ENCODE results near the gene HGS. TPM values are rescaled to one million over a fixed set of nuclear protein-coding genes. Genes with fewer than 3 reads are reported as not detected.

Gene HGS
- total RNA-seq, 1 donor from 2014 or later, result 36.6 TPM

DNA sequence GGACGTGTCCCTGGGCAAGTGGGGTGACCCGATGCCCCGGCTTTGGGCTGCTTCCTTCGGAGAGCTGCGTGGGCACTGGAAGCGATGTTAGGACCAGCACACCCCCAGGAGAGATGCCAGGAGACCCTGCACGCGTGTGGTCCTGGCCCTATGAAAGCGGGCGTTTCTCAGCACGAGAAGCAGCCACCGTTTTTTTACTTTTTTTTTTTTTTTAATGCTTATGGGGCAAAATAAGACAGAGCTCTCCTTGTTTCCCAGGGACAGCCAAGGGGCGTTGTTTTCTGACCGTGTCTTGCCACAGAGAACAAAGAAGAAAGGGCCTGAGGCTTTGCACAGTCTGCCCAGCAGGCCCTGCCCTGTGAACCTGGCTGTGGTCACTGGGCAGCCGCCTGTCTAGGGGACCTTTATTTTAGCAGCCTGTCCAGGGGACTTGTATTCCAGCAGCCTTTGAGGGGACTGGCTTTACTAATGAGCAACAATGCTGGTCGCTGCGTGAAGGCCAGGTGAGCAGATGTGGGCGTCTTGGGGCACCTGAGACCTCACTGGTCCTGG is 29.3 kb downstream of the HGS start:
- intact Hi-C loops (cut with DNase I), result no loop called here
- no peak for ATAC-seq
- DNase-seq (ENCODE audit: missing footprints), result no peak

DNA sequence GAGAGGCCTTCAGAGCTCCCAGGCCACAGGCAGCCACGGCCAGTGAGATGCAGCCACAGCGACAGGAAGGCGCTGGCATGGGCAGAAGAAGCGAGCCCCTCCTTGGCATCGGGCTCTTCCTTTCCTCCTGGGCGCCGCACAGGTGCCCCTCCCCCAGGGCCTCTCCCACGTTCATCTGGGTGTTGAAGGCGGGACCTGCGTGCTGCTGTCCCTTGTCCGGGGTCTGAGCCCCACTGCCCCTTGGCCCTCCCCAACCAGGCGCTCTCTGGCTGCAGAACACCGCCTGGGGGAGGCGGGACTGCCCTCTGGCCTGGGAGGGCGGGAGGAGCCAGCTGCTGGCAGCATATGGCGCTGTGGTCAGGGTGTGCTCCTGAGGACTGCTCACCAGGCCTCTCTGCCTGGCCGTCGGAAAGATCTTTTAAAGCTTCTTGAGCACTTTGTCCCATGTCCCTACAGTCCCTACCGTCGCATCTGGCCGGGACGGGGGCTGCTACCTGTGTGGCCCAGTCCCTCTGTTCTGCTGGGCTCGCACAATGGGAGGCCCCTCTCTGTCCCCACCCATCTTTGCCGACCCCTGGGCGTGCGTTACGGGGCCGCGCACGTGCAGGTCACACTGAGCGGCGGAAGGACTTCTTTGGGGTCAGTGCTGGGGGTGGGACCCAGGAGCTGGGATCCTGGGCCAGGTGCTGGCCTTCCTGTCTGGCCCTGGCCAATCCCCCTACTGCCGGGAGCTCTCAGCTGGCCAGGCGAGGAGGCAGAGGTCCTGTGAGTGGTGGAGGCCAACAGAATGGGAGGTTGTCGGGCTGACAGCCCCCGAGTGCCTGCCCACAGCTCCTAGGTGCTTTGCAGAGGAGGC is 30.0 kb downstream of the HGS start:
- DNase-seq (ENCODE audit: missing footprints), result no peak
- intact Hi-C loops (cut with DNase I), result no loop called here

DNA sequence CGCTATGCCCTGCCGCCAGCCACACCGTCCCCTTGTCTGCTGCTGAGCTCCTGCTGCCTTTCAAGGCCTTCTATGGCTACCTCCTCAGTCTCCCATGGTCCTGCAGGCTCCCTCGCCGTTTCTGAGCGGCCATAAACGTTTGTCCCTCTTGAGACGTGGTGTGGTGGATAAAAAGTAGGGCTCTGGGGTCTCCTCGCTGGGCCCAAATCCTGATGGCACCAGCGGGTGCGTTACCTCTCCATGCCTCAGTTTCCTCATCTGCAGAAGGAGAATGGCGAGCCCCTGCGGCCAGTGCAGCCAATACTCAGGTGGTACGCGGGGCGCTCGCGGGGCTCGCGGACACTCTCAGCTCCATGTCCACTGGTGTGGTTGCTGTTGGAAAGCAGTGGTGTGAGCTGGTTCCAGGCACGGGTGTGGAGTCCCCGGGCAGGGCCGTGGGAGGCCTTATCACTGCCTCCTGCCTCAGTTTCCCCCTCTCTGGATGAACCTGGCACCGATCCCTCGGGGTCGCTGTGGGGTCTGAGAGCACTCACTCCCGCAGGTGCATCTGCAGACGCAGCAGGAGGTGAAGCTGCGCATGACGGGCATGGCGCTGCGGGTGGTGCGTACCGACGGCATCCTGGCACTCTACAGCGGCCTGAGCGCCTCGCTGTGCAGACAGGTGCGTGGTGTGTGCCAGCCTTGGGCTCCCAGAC is 30.7 kb downstream of the HGS start:
- intact Hi-C loops (cut with DNase I), result no loop called here
- DNase-seq (ENCODE audit: missing footprints) (no peak), ATAC-seq (no peak)

More for the DNA sequence above, 30.0 kb downstream of the HGS start:
- no peak for ATAC-seq

DNA sequence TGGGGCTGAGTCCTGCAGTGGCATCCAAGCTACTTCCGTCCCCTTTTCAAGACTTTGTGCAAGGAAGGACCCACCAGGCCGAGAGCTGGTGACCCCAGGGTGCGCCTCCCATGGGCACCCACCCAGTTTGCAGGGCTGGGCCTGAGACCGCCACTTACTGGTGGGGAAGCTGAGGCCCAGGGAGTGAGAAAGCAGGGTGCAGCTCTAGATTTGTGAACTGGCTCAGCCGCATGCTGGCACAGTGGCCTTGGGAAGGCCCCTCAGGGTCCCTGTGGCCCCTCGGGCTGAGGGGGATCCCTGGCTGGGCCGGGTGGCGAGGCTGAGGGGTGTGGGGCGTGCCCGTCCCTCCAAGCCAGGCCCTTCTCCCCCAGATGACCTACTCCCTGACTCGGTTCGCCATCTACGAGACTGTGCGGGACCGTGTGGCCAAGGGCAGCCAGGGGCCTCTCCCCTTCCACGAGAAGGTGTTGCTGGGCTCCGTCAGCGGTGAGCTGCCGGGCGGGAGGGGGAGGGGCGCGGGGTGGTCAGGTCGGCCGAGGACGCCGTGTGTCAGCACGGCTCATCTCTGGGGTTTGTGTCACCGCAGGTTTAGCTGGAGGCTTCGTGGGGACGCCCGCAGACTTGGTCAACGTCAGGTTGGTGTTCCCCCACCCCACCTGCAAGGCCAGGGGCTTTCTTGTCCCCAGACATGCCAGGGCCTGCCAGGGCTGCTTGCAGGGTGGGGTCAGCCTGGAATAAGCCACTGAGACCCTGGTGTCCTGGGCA is 31.5 kb downstream of the HGS start:
- DNase-seq (ENCODE audit: missing footprints) (no peak), ATAC-seq (no peak)
- intact Hi-C loops (cut with DNase I), result no loop called here

DNA sequence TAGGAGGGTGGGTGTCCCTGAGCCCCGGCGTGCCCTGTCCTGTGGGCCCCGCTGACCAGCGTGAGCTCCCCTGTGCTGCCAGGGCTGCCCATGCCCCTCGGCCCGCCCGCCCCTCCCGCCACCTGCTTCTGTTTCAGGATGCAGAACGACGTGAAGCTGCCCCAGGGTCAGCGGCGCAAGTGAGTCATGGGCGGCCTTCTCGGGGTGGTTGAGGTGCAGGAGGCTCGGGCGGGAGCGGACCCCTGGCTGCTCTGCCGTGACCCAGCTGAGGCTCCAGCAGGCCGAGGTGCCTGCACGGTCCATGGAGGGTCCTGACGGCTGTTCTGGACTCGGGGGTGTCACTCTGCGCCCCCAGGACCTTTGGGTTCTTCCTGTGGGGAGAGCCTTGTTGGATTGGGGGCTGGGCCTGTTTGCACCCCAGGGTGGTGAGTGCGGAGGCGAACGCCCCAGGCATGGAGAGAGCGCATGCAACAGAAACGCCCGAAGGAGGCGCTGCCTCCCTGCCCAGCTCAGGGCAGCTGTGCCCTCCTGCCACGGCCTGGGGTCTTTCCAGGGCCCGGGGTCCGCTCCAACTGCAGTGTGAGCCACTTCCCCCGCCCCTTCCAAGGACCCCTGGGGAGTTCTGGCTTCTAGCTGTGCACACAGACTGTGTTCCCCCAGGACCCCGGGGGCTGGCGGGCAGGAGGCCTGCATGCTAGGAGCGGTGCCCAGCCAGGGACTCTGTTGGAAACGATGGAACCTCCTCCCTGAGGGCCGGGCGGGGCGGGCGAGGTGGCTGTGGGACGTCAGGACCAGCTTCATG is 32.3 kb downstream of the HGS start:
- no peak for ATAC-seq
- intact Hi-C loops (cut with DNase I), result no loop called here
- no peak for DNase-seq (ENCODE audit: missing footprints)

DNA sequence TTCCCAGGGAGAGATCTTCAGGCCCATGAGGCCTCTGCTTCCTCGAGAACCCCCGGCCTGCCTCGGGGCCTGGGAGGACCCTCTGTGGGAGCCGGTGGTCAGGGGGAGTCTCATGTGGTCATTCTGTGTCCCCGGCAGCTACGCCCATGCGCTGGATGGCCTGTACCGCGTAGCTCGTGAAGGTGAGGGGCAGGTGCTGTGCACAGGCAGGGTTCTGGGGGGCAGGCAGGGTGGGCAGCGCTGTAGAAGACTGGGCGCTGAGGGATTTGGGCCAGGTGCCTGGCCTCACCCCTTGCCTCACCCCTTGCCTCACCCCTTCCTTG is 32.8 kb downstream of the HGS start:
- DNase-seq (ENCODE audit: missing footprints) (no peak), ATAC-seq (no peak)
- intact Hi-C loops (cut with DNase I), result no loop called here

DNA sequence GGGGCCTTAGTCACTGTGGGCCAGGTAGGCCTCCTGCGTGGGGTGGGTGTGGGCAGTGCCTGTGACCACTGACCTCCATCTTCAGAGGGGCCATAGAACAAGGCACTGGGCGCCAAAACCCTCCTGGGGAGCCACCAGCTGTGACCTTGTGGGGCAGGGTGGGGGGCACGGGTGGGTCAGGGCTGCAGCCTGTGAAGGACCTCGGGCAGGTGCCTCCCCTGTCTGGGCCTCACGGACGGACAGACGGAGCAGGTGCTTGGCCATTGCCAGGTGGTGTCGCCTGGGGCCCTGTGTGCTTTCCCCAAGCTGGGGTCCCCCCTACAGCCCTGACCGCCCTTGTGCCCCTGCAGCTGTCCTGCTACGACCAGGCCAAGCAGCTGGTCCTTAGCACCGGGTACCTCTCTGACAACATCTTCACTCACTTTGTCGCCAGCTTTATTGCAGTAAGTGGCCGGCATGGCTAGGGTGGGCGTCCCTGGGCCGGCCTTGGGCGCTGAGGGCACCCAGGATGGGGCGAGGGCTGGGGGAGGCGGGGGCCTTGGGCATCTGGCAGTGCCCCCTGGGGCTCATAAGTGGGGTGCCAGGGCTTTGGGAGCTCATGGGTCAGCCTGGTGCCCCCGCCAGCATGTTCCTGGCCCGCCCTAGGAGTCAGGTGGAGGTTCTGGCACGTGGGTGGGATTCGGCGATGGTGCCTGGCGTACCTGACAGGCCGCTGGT is 33.4 kb downstream of the HGS start:
- ATAC-seq (no peak), DNase-seq (ENCODE audit: missing footprints) (no peak)
- intact Hi-C loops (cut with DNase I), result no loop called here

DNA sequence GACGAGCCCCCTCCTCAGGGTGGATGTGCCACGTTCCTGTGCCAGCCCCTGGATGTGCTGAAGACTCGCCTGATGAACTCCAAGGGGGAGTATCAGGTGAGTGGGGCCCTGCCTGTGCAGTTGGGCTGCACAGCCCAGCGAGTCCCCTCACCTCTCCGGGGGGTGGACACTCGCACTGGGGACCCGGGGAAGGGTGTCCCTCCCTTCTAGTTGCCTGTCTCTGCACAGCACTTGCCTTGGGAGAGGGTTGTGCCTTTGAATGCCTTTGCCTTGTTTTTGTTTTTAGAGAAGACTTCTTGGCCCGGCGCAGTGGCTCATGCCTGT is 33.9 kb downstream of the HGS start:
- intact Hi-C loops (cut with DNase I), result no loop called here
- DNase-seq (ENCODE audit: missing footprints) (no peak), ATAC-seq (no peak)

DNA sequence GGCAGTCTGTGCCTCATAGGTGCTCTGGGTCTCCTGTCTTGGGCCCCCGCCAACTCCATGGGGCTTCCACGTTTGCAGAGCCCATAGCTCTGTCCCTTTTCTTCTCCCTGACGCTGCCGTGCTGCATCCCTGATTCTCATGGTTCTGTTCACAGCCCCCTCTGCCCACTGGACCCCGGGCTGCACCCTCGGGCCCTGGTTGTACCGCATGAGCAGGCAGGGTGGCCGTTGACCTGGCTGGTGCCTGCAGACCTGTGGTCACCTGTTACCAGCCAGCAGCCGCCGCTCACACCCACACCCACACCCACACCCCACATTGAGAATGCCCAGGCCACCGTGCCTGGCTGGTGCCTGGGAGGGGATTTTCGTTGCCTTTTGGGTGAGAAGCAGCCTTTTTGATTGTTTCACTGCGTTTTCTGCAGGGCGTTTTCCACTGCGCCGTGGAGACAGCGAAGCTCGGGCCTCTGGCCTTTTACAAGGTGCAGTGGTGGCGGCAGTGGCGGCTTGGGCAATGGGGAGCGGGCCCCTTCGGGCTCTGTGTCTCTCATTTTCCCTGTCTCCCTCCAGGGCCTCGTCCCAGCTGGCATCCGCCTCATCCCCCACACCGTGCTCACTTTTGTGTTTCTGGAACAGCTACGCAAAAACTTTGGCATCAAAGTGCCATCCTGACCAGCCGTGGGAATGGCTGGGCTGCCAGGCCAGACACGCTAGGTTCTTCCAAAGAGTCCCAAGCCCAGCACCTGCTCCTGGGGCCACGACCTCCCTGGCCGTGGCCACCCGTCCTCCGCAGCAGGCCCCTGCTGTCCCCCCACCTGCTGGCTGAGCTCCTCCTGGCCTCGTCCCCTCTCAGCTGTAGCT is 35.8 kb downstream of the HGS start:
- no peak for ATAC-seq
- no peak for DNase-seq (ENCODE audit: missing footprints)
- intact Hi-C loops (cut with DNase I), result no loop called here

DNA sequence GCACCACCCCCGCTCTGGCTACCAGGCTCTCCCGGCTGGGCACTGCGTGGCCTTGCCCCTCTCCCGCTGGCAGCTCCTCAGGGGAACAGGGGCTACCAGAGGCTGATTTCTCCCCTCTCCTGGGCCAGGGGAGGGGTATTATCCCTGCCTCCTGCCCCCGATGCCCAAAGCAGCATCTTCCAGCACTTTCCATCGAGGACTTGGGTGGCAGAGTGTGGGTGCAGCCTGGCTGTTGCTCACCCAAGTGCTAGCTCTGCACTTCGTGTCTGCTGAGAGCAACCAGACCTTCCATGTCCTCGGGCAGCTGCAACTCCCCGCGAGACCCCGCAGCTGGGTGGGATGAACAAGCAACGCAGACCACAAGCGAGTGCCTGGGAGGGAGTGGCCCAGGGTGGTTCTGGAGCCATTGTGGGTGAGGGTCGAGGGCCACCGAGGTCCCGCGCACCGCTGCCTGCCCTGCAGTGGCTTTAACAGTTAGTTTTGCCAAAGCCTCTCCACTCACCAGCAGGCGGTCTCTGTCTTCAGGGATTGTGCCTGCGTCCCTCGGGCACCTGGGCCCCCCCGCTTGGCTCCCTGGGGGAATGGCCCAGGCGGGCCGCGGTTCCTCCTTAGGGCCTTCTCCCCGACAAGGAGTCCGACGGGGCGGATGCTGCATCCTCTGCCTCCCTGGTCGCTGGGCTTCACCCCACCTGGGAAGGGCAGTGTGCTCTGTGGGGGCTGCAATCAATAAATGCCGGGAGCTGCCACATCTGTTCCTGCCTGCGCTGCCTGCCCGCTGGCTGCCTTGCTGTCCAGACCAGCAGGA is 36.7 kb downstream of the HGS start:
- no peak for DNase-seq (ENCODE audit: missing footprints)
- intact Hi-C loops (cut with DNase I), result no loop called here
- ATAC-seq, result no peak

DNA sequence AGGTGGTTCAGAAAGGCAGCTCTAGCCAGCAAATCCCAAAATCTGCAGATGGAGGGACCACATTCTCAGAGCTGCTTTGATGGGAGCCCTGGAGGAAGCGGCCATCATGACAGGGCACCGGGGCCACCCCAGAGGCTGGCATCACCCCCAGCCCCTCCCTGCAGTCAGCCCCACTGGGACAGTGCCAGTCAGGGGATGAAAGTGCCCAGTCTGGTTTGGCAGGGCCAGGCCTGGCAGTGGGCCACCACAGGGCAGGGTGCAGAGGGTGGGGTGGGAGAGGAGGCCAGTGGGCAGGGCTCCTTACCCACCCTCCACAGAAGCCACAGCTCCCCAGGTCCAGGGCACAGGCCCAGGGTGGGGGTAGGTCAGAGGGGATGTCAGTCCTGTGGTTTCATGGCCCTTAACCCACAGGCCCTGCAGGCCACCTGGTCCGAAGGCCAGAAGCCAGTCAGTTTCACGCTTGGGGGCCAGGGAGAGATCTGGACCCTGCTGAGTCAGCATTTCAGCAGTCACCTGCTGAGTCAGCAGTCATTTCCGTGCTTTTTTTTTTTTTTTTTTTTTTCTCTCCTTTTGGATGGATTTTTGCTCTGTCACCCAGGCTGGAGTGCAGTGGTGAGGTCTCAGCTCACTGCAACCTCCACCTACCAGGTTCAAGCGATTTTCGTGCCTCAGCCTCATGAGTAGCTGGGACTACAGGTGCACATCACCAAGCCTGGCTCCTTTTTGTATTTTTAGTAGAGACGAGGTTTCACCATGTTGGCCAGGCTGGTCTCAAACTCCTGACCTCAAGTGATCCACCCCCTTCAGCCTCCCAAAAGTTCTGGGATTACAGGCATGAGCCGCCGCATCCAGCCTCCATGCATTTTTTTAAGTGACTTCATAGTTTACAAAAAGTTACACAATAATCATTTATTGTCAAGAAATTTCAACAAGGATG is 38.6 kb downstream of the HGS start:
- peak; percentile 55 for ATAC-seq
- intact Hi-C loops (cut with DNase I), result no loop called here
- no peak for DNase-seq (ENCODE audit: missing footprints)

DNA sequence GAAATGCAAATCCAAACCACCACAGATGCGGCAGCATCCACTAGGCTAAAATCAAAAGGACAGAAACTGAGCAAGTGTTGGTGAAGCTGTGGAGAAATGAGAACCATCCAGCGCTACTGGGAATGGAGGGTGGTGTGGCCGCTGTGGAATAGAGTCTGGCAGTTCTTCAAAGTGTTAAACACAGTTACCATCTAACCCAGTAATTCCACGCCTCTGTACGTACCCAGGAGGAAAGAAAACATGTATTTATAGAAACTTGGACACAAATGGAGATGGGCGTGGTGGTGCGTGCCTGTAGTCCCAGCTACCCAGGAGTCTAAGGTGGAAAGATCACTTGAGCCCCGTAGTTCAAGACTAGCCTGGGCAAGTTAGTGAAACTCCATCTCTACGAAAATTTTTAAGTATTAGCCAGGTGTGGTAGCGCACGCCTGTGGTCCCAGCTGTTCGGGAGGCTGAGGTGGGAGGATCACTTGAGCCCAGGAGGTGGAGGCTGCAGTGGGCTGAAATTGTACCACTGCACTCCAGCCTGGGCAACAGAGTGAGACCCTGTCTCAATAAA is 39.9 kb downstream of the HGS start:
- DNase-seq (ENCODE audit: missing footprints) (no peak), ATAC-seq (no peak)
- intact Hi-C loops (cut with DNase I), result no loop called here

DNA sequence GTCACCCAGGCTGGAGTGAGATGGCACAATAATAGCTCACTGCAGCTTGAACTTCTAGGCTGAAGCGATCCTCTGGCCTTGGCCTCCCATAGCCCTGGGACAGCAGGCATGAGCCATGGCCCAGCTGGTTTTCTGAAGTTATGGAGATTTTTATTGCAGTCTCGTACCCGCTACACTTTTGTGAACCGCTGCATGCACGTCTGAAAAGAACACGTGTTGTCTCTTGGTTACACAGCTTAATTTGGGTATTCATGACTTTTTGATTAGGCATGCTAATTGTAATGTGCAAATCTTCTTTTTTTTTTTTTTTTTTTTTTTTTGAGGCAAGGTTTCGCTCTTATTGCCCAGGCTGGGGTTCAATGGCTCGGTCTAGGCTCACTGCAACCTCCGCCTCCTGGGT is 41.6 kb downstream of the HGS start:
- intact Hi-C loops (cut with DNase I), result no loop called here
- no peak for DNase-seq (ENCODE audit: missing footprints)
- no peak for ATAC-seq

DNA sequence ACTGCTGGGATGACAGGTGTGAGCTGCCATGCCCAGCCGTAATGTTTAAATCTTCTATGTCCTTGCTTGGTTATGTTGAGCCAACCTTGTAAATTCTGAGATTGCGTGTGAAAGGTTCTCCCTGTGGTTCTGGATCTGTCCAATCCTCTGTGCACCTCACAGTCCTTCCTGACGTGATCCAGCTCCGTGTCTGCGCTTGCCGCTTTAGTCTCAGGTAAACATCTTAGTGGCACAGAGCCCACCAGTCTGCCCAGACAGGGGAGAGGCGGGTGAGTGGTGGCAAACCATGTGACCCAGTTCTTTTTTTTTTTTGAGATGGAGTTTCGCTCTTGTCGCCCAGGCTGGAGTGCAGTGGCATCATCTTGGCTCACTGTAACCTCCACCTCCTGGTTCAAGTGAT is 42.2 kb downstream of the HGS start:
- intact Hi-C loops (cut with DNase I), result no loop called here
- ATAC-seq (no peak), DNase-seq (ENCODE audit: missing footprints) (no peak)

DNA sequence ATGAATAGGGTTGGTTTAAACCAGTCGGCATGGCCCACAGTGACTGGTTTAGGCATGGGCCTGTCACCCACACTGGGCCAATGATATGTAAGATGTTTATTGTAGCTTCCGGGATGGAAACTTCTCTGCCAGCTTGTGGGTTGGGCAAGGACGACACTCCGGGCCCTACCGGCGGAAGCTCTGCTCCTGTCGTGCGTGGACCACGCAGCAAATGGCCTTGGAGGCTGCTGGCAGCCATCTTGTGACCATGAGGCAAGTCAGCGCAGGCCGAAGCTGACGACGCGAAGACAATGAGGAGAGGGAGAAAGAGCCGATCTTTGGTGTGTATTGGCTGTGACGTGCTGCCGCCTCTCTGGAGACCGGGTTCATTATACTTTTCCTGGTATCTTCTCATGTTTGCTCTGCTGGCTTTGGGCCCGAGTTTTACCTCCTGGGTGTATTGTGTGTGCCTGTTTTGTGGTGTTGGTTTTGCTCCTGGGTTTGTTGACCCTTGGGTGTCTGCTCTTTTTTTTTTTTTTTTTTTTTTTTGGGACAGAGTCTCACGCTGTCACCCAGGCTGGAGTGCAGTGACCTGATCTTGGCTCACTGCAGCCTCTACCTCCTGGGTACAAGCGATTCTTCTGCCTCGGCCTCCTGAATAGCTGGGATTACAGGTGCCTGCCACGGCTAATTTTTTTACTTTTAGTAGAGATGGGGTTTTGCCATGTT is 43.7 kb downstream of the HGS start:
- ATAC-seq (no peak), DNase-seq (ENCODE audit: missing footprints) (no peak)
- intact Hi-C loops (cut with DNase I), result no loop called here

All from Right ventricle myocardium inferior (tissue), 1 donor.